Activated CD4-positive, CD25-positive, alpha-beta regulatory T cell treated with anti-CD3 and anti-CD28 coated beads, Interleukin-2, amount 50 U/mL, for 24 hours (primary cell): ENCODE data around the gene SEC22A.

ENCODE experiments used
- ATAC-seq, 2 donors: fragments of 150-1000 bp; cut with Tn5 transposase; one replicate each; pipeline ENCODE4 v1.10.0; 2021; ENCODE audit warnings: mild to moderate bottlenecking in 1 of 2, moderate library complexity in 1 of 2

Gene SEC22A, protein sequence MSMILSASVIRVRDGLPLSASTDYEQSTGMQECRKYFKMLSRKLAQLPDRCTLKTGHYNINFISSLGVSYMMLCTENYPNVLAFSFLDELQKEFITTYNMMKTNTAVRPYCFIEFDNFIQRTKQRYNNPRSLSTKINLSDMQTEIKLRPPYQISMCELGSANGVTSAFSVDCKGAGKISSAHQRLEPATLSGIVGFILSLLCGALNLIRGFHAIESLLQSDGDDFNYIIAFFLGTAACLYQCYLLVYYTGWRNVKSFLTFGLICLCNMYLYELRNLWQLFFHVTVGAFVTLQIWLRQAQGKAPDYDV

DNA sequence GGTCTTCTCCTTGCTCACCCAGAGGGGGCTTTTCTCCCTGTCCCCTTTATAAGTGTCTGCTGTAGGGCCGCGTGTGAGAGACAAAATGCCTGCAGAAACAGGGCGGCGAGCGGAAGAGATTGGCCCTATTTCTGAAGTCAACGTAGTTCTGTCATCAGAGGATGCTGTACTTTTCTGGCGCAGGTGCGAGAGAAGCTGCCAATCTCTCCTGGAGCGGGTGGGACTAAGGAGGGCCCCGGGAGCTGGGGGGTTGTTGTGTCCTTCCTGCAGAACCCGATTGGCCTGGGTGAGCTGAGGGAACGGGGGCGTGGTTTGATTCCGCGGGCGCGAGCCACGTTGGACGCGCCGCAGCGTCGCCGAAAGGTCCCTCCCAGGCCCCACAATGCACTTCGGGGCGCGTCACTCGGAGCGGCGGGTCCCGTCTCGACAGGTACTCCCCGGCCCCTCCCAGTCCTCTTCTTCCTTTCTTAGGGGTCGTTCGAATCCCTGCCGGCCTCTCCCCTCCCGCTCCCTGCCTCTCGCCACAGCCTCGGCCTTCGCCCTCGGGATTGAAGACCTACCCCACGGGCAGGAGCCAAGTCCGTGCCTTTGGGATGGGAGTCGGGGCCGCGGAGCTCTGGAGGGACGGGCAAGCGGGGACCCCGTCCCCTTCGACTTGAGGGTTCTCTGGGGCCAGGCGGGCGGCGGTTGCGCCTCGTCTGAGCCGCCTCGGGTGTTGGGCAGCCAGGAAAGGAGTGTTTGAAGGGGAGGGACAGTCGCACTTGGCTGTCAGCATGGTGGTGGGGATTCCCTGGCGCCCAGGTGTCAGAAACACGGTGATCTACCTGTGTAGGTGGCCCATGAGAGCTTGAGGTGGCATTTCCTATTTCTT lies at the start of gene SEC22A:
Gene SEC22A (plus strand): TSS at position 387 of the 871 bp plus-strand sequence. CDS start 7,275 bp downstream, outside the sequence.
- ATAC-seq = peak; percentile 98 to 99

DNA sequence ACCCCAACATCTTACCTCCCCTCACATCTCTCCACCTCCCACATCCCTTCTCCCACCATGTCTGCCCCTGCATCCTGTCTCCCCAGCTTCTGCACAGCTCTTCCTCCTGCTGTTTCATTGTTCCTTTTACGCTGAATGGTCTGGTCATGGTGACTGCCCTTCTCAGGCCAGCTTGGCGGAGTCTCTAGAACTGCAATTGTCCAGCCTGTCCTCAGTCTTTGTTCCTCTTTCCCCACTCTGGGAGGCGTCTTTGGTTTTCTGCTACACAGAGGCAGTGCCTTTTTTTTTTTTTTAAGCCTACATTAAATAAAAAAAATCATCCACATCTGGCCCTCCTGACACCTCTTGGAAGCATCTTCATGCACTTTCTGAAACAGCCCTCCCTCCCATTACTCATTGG lies 49.1 kb upstream of the SEC22A start:
- no peak for ATAC-seq

DNA sequence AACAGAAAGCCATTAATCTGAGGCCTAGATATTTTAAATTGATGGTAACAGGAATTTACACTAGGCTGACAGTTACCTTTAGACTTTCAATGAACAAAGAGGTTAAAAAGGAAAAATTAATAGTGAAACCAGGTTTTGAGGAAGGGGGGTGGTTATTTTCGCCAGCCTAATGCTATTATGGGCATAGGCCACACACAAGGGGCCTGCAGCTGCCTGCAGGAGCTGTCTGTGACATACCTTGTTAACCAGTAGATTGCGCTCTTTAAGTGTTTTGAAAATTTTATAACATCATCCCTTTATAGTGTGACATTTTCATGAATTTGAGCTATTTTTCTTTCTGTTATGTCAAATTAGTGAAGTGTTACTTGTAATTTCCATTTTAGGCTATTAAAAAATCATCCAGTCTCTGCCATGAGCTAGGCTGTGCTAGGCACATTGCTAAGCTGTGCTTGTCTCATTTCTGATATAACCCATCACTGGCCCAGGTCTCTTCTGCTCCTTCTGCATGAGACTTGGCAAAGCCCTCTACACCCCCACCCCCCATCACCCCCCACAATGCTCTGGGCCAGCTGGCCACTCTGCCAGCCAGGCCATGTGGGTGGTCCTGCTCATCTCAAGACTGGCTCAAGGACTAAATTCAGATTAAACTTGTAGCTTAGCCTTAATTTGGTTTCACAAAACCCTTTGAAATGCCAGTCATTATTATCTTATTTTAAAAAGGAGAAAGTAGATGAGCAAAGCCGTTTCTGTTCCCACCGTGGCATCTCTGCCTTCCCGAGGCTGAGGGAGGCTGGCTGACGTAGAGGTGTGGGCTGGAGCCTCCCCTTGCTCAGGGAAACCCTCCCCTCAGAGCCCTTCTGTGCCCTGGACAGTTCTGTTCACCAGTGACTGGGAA lies 48.4 kb upstream of the SEC22A start:
- no peak for ATAC-seq

DNA sequence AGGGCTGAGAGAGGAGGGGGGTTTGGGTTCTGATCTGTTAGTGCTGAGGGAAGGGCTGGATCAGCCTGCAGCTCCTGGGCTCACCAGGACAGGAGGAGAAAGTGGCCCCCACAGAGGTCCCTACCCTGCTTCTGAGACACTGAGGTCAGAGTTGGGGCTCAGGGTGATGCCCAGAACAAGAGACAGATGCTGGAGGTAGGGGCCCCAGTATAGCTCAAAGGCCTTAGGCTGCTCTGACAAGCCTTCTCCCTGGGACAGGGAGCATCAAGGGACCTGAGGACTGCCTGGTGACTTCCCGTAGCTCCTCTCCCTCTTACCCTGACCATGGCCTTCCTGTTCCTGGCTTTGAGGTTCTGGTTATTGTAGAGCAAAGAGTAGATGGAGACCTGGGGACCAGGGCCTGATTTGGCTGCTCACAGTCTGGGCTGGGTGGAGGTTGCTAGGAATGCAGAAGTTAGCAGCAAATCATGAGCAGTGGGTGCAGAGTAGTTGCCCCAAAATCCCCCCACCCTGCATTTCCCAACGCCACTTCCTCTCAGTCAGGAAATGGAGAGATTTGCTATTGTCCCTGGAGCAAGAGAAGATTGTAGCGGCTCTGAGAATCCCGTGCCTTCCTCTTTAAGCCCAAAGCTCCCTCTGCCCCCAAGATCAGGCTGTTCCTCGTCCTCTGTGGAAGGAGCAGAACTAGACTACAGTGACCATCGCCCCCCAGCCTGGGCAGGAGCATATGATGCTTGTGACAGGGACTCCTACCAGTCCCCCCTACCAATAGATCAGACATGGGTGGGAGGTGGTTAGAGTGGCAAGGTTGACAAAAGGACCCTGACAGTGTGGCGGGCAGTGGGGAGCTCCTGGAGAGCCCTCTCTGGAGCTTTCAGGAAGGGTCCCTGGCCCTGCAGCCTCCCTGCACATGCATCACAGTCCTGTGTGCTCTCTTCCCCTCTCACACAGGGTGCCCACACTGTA lies 47.4 kb upstream of the SEC22A start:
- ATAC-seq = no peak

DNA sequence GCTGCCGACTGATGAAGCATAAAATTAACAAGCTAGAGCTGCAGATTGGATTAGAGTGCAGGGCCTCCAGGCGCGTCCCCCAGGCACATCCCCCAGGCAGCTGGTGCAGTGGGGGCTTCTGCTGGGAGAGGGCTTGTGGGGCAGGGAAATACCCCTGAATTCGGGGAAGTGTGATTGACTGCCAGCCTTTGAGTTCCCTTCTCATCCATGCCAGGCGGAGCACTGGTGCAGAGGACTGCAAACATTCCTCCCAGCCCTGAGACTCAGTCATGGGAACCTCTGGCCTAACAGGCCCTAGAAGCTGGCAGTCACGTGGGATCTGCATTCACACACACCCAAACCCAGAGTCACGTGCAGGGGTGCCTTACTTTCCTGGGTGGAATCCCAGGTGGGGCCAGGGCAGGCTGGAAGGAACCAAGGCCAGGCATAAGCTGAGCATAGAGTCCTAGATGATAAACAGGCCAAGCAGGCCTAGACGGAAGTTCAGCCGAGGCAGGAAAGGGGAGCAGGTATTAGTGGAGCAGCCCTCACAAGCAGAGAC lies 46.2 kb upstream of the SEC22A start:
- ATAC-seq = no peak

DNA sequence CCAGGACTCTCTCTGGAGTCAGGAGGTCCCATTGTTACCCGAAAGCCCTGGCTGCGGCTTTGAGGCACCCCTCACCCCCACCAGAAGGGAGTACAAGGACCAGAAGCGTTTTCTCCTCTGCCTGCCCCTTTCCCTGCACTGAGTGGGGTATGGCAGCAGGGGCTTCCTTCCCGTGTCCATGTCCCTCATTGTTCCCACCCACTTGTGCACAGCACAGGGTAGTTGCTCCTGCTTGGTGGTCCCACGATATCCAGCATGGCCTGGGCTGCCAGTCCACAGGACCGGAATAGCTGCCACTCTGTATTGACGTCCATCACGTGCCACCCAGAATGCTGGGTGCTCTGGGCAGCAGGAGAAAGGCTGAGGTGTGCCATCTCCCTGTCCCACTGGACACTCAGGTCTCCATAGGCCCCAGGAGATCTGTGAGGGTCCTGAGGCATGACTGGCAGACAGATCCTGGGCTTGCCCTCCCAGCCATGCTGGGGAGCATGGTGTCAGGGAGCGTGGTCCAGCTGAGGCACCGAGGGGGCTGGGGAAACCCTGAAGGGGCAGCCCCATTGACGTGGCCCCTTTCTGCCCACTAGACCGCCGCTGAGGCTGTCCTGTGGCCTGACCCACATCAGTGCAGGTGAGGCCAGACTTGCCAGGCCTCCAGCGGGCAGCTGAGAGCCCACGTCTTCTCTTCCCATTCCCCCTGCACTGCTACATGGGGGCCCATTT lies 45.3 kb upstream of the SEC22A start:
- peak in 1 of 2 donors; percentile 25 for ATAC-seq

DNA sequence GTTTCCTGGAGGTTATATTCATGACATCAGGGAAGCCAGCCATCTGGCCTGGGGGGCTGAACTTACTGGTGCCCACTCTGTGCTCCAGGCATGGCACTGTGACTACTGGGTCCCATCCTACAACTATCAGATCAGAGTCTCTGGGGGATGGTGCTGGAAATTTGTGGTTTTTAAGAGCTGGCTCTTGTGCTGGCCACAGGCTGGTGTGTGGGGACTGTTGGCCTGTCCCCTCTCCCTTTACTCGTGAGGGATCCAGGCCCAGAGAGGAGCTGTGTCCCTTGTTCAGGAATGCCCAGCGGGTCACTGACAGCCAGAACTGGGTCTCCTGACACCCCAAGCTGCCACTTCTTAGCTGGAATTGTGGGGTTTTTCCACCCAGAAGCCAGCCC lies 44.5 kb upstream of the SEC22A start:
- no peak for ATAC-seq

DNA sequence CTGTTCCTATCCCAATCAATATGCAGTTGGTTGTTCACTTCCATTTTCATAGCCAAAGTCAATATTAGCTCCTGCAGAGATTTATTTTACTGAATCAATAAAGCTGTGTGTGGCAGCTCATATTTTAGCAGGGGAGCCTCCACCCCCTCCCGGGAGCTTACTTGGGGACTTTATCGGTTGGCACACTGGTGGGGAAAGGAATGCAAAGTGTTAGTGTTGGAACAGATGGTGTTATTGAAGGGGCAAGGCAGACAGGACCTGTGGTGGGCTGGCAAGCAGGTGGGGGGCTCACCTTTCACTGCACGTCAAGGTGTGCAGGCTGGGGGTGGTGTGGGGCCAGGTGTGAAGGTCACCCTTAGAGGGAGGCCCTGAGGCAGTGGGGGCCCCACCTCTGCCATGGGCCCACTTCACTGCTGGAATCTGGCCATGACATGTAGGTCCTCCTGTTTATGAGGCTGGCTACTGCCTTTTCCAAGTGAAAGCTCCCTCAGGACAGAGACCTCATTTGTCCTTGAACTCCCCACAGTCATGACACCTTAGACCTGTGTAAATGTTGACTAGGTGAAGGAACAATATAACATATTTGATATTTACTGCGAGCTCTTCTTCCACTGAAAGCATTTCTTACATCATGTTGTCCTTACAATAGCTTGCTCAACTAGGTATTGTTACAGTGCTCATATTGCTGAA lies 44.0 kb upstream of the SEC22A start:
- no peak for ATAC-seq

DNA sequence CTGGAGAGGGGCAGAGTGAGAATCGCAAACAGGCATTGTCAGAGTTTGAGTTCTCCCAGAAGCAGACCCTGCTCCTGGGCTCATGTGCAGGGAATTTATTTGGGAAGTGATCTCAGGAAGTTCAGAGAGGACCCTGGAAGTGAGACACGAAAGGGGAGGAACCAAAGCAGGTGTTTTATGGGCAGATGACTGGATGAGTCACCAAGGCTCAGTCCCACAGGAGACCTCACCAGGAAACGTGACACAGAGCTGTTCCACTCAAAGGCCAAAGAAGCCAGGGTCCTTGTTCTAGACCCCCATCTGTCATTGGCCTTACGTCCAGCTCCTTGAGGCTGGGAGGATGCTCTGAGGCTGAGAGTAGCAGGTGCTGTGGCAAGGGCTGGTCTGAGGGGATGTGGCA lies 43.4 kb upstream of the SEC22A start:
- ATAC-seq = no peak

DNA sequence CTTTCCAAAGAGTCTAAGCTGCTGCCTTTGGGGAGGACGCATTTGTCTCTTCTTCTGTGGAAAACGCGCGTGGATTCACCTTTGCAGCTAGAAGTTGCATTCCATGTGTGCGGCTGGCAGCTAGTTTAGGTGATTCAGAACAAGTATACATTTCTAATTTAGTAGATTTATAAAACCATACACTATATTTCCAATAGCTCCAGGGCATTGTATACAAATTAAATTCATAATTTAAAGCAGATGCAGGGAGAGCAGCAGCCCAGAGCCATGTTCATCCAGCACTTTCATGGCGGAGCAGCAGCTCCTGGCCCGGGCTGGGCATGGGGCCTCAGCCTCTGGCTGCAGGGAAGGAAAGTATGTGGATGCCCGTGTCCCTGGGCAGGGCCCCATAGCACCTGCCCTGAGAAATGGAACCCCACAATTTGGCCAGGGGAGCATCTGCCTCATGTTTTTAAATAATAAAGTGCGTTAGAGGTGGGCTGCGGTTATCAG lies 42.8 kb upstream of the SEC22A start:
- no peak for ATAC-seq

DNA sequence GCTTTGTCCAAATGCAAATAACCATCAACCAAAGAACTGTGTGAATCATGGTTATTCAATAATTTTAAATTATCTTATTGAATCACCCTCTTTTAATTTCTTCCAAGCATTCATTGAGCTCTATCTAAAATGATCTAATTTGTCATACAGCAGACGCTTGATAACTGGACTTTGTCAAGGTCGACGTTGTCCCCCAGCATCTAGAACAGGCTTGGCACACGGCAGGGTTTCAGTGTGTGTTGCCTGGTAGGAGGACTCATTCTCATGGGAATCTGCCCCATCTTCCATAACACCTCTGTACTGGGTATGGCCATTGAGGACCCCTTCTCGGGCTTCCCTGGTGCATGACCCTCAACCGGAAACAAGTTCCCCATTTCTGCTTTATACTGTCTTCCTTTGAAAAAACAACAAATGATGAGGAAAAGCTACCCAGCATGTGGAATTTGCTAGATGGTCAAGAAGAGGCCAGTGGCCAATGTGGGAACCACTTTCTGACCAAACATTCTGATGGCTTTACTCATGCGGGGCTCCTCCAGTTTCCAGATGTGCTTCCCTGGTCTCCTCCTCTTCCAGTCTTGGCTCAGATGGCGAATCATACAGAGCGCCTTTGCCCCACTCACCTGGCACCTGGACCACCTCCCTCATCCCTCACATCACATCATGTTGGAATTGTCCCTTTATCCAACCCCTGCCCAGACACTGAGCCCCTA lies 41.7 kb upstream of the SEC22A start:
- no peak for ATAC-seq

DNA sequence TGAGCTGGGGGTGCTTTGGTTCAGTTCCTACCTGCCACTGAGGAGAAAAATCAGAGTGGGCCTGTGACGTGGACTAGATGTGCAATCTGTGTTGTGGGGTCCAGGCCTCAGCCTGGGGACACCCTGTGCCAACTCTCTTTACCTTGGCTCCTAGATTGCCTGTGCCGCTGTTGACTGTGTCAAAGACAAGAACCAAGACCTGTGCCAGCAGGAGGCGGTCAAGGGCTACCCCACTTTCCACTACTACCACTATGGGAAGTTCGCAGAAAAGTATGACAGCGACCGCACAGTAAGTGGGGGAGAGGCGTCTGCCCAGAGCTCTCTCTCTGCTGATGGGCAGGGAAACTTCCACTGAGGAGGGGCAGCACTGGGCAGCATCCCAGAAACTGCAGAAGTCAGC lies 40.6 kb upstream of the SEC22A start:
- no peak for ATAC-seq

DNA sequence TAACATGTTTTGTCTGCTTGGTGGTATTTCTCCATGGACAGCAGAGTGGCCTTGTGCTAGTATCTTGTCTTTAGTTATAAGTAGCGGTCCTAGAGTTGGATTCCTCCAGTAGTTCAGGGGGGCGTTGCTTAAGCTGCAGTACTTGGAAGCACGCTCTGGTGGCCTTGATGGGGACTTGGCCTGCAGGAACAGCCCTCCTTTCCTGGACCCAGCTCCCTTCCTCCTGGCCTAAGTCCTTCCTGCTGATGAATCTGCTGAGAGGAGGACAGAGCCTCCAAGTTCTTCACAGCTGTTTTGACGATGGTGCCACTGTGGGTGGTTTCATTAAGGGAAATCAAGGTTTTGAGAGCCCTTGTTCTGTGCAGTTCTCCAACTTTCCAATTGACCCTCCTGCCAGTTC lies 38.6 kb upstream of the SEC22A start:
- ATAC-seq = no peak

DNA sequence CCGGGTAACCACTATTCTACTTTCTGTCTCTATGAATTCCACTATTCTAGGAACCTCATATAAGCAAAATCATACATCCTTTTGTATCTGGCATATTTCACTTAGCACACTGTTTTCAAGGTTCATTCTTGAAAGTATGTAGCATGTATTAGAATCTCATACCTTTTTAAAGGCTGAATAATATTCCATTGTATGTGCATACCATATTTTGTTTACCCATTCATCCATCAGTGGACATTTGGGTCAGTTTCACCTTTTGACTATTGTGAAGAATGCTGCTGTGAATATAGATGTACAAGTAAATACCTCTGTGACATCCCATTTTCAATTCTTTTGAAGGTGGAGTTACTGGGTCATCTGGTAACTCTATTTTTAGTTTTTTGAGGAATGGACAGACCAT lies 36.6 kb upstream of the SEC22A start:
- no peak for ATAC-seq

DNA sequence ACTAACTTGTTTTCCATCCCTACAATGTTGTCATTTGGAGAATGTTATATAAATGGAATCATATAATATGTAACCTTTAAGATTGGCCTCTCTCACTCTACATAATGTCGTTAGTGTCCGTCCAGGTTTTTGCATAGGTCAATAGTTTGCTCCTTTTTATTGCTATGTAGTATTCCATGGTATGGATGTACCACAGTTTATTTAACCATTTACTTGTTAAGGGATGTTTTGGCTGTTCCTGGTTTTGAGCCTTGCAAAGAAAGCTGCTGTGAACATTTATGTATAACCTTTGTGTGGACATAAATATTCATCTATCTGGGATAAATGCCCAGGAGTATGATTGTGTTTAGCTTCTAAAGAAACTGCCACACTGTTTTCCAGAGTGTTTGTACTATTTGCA lies 34.1 kb upstream of the SEC22A start:
- ATAC-seq = no peak

DNA sequence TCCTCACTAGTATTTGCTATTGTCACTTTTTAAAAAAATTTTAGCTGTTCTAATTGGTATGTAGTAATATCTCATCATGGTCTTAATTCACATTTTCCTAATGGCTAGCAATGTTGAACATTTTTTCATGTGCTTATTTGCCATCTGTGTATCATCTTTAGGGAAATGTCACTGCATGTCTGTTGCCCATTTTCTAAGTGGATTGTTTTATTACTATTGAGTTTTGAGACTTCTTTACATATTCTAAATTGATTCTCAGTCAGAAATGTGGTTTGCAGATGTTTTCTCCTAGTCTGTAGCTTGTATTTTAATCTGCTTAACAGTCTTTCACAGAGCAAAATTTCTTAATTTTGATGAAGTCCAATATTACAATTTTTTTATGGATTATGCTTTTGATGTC lies 33.6 kb upstream of the SEC22A start:
- ATAC-seq = no peak

DNA sequence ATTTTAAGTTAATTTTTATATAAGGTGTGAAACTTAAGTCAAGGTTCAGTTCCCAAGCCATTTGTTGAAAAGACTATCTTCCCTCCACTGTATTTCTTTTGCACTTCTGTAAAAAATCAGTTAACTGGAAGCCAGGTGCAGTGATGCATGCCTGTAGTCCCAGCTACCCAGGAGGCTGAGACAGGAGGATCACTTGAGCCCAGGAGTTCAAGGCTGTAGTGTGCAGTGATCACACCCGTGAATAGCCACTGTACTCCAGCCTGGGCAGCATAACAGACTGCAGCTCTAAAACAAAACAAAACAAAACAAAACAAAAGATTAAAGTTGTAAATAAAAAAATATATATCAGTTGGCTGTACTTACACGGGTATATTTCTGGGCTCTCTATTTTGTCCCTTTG lies 33.1 kb upstream of the SEC22A start:
- ATAC-seq = no peak

DNA sequence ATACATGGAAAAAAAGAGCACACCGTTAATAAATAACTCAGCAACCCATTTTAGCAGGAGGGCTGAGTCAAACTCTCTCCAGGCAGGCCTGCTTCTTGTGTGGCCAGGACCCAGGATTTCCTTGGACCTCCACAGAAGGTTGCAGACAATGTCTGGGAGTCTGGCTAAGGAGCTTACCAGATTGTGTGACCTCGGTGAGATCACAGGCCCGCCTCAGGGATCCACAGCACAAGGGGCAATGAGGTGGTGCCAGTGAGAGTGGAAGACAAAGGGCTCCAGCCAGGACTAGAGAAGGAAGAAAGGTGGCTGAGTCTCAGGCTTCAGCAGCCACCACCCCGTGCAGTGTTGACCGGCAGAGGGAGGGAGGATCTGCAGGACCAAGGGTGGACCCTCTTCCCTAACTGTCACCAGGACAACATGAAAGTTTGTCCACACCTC lies 32.2 kb upstream of the SEC22A start:
- ATAC-seq = no peak

DNA sequence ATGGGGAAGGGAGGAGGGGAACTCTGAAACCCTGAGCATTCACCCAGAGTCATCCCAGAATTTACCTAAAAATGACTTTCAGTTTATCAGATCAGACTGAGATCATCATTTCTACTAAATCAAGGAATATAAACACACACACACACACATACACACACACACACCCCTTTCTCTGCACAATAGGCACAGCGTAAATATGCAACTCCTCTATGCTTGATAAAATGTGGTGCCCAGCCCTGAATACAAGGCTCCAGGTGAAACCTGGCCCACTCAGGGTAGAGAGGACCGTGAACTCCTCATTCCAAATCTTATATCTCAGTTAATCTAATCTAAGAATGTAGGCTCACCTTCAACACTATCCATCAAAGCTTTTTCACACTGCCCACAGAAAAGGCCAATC lies 31.8 kb upstream of the SEC22A start:
- no peak for ATAC-seq
